DOHH2 (cell line): ENCODE data around the gene HTRA2.

Experiments used
- H3F3A ChIP-seq: fragments of 200-600 bp; sonication (generic), shearing (Covaris generic); 2 replicates; pipeline ENCODE4 v1.6.0; 2016; ENCODE audit warnings: antibody characterized with exemption, mild to moderate bottlenecking; ENCODE audit not compliant: control insufficient read depth, insufficient read depth
- H3K27ac ChIP-seq: fragments of 200-600 bp; sonication (generic); 2 replicates; pipeline ENCODE4 v1.5.1; 2014; ENCODE audit warnings: low read depth, mild to moderate bottlenecking, low read length, moderate library complexity
- H3K27me3 ChIP-seq: fragments of 200-600 bp; sonication (generic); 2 replicates; pipeline ENCODE4 v1.6.1; 2014; ENCODE audit warnings: mild to moderate bottlenecking, low read length, mixed read lengths; ENCODE audit not compliant: control insufficient read depth
- H3K36me3 ChIP-seq: fragments of 200-600 bp; sonication (generic); 2 replicates; pipeline ENCODE4 v1.6.1; 2014; ENCODE audit warnings: mild to moderate bottlenecking, low read length, moderate library complexity, mixed read lengths; ENCODE audit not compliant: control insufficient read depth
- H3K4me1 ChIP-seq: fragments of 200-600 bp; sonication (generic); 2 replicates; pipeline ENCODE4 v1.6.1; 2014; ENCODE audit warnings: mild to moderate bottlenecking, low read length, mixed read lengths; ENCODE audit not compliant: control insufficient read depth
- H3K4me2 ChIP-seq: fragments of 200-600 bp; sonication (generic); 2 replicates; pipeline ENCODE4 v1.6.0; 2014; ENCODE audit warnings: mild to moderate bottlenecking, low read length, moderate library complexity
- H3K4me3 ChIP-seq: fragments of 200-600 bp; sonication (generic); 2 replicates; pipeline ENCODE4 v1.5.1; 2014; ENCODE audit warnings: mild to moderate bottlenecking, low read length, mixed read lengths
- H3K79me2 ChIP-seq: fragments of 200-600 bp; sonication (generic); 2 replicates; pipeline ENCODE4 v1.6.1; 2014; ENCODE audit warnings: mild to moderate bottlenecking, low read length, mixed read lengths; ENCODE audit not compliant: control insufficient read depth
- H3K9me2 ChIP-seq: fragments of 200-600 bp; sonication (generic); replicated peaks from 2 replicates; pipeline ENCODE4 v1.6.1; 2014; ENCODE audit warnings: mild to moderate bottlenecking, low read length, mixed read lengths; ENCODE audit not compliant: control insufficient read depth
- H3K9me3 ChIP-seq: fragments of 200-600 bp; sonication (generic); 2 replicates; pipeline ENCODE4 v1.6.1; 2014; ENCODE audit warnings: antibody characterized with exemption, low read length, mixed read lengths; ENCODE audit not compliant: control insufficient read depth, insufficient read depth
- H4K20me1 ChIP-seq: fragments of 200-600 bp; sonication (generic); 2 replicates; pipeline ENCODE4 v1.6.0; 2014; ENCODE audit warnings: low read depth, mild to moderate bottlenecking, antibody characterized with exemption, low read length, moderate library complexity; ENCODE audit not compliant: control insufficient read depth, insufficient read depth
- EZH2phosphoT487 ChIP-seq: fragments of 200-600 bp; sonication (generic); IDR thresholded peaks from 2 replicates; pipeline ENCODE4 v1.6.1; 2017; ENCODE audit warnings: borderline replicate concordance, mild to moderate bottlenecking, antibody characterized with exemption, low read length, moderate library complexity, mixed read lengths
- TF ChIP-seq, protein P1 (sequence below): fragments of 200-600 bp; sonication (generic); IDR thresholded peaks from one replicate; pipeline ENCODE4 v1.5.1; 2014; ENCODE audit warnings: antibody characterized with exemption, mild to moderate bottlenecking, low read depth, low read length; ENCODE audit not compliant: poor library complexity, severe bottlenecking

The HTRA2 gene

DNA sequence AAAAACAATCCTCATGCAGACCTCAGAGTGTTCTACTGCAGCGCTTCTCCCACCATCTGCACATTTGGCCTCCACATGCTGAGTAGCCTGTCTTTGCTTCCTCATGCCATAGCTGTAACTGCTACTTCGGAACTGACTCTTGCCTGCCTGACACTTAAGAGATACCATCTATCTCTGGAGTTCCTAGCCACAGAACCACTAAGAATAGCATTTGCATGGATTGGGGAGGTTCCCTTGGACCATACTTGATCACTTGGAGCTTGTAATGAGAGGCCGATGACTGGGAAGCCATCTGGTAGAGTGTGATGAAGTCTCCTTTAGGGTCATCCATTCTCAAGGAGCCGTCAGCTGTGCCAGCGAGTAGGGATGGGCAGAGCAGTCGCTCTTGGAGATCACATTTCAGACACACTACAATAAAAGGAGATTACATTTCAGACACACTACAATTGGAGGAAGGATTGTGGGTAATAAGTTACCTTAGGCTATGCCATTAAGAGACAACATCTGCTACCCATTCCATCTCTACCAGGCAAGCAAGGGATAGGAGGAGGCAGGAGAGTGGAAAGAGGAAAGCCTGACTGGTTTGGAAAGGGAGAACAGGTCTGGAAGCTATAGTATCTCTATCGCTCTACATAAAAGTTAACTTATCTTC, 46.6 kb downstream of the HTRA2 start:
- peaks cover 47% of the 10 kb centered on the region for H3K4me1 ChIP-seq
- no peaks in the 10 kb centered on the region for H3K9me2 ChIP-seq
- H3K4me2 ChIP-seq = no peak overlapping the region
- TF ChIP-seq, protein P1, sequence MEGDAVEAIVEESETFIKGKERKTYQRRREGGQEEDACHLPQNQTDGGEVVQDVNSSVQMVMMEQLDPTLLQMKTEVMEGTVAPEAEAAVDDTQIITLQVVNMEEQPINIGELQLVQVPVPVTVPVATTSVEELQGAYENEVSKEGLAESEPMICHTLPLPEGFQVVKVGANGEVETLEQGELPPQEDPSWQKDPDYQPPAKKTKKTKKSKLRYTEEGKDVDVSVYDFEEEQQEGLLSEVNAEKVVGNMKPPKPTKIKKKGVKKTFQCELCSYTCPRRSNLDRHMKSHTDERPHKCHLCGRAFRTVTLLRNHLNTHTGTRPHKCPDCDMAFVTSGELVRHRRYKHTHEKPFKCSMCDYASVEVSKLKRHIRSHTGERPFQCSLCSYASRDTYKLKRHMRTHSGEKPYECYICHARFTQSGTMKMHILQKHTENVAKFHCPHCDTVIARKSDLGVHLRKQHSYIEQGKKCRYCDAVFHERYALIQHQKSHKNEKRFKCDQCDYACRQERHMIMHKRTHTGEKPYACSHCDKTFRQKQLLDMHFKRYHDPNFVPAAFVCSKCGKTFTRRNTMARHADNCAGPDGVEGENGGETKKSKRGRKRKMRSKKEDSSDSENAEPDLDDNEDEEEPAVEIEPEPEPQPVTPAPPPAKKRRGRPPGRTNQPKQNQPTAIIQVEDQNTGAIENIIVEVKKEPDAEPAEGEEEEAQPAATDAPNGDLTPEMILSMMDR = no peak
- no peak for TF ChIP-seq EZH2phosphoT487
- H3K9me3 ChIP-seq = no peaks in the 10 kb centered on the region
- H3K79me2 ChIP-seq = no peaks in the 10 kb centered on the region
- no peak overlapping the region for H3K27ac ChIP-seq
- H4K20me1 ChIP-seq = no peaks in the 10 kb centered on the region
- no peaks in the 10 kb centered on the region for H3K27me3 ChIP-seq
- H3K4me3 ChIP-seq = no peak overlapping the region
- H3F3A ChIP-seq = peaks cover 11% of the 10 kb centered on the region; the same call in 1 of the 2 replicates
- no peaks in the 10 kb centered on the region for H3K36me3 ChIP-seq

DNA sequence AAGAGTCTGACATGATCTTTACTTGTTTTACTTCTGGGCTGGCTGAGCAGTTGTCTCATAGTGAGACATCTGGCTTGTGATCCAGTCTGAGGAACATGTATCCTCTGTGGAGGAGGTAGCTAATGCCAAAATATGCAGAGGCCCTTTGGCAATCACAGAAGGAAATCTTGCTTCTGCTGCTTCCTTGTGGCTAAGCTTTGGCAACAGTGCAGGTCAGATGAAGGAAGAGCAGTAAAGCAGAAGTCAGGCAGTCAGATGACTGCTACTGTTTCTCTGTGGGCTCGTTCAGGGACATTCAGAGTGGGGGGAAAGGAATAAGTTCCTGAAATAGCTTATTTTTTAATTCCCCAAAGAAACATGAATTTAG, 47.1 kb downstream of the HTRA2 start:
- H3K79me2 ChIP-seq = no peaks in the 10 kb centered on the region
- no peaks in the 10 kb centered on the region for H3K9me3 ChIP-seq
- no peaks in the 10 kb centered on the region for H3K27me3 ChIP-seq
- no peaks in the 10 kb centered on the region for H3K9me2 ChIP-seq
- no peaks in the 10 kb centered on the region for H4K20me1 ChIP-seq
- no peaks in the 10 kb centered on the region for H3K36me3 ChIP-seq
- peaks cover 42% of the 10 kb centered on the region for H3K4me1 ChIP-seq
- H3K4me3 ChIP-seq = no peak overlapping the region
- TF ChIP-seq, protein P1 = no peak
- TF ChIP-seq EZH2phosphoT487 = no peak
- H3K4me2 ChIP-seq = 0 out of 2 replicates have a peak overlapping the region, but pooled peaks have one; percentile 20
- H3K27ac ChIP-seq = no peak overlapping the region
- peaks cover 11% of the 10 kb centered on the region; the same call in 1 of the 2 replicates for H3F3A ChIP-seq

DNA sequence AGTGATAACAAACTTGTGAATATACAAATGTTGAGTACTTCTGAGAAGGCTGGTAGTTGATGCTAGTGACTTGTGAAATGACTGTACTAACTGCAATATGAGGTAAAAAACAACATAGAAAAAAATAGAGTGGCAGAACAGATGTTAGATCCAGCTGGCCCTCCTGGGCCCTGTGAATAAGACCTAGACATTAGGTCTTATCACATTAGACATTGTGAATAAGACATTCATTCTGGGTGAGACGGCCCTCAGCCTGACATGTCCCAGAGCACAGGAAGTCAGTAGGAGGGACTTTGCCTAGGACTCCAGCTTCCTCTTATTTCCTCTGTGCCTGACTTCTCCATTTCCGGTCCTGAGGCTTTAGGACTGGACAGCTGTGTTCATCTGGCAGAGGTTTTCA, 47.7 kb downstream of the HTRA2 start:
- no peak for TF ChIP-seq EZH2phosphoT487
- TF ChIP-seq, protein P1 = no peak
- Histone ChIP-seq H3K27ac (no peak overlapping the region), H3K4me3 (no peak overlapping the region)

More for the DNA sequence above, 47.7 kb downstream of the HTRA2 start:
- no peaks in the 10 kb centered on the region for H3K36me3 ChIP-seq
- H3K9me3 ChIP-seq = no peaks in the 10 kb centered on the region
- peak overlapping the region; percentile 20 for H3K4me2 ChIP-seq
- H4K20me1 ChIP-seq = no peaks in the 10 kb centered on the region
- no peaks in the 10 kb centered on the region for H3K27me3 ChIP-seq
- H3K79me2 ChIP-seq = no peaks in the 10 kb centered on the region
- H3K4me1 ChIP-seq = peaks cover 36% of the 10 kb centered on the region
- H3F3A ChIP-seq = peaks cover 11% of the 10 kb centered on the region; the same call in 1 of the 2 replicates
- H3K9me2 ChIP-seq = no peaks in the 10 kb centered on the region
